Inferior parietal cortex (tissue), 1 donor: ENCODE measurements around the gene OVCH2.
"Not testable (repeated sequence)": the region's sequence is repeated elsewhere in the genome, so short reads cannot be mapped to it uniquely, and the experiment has no call there.

ENCODE experiments used
- DNase-seq: peaks from one replicate; pipeline ENCODE4 v3.0.0-alpha.2; 2016; ENCODE audit errors: extremely low spot score

OVCH2 gene, protein sequence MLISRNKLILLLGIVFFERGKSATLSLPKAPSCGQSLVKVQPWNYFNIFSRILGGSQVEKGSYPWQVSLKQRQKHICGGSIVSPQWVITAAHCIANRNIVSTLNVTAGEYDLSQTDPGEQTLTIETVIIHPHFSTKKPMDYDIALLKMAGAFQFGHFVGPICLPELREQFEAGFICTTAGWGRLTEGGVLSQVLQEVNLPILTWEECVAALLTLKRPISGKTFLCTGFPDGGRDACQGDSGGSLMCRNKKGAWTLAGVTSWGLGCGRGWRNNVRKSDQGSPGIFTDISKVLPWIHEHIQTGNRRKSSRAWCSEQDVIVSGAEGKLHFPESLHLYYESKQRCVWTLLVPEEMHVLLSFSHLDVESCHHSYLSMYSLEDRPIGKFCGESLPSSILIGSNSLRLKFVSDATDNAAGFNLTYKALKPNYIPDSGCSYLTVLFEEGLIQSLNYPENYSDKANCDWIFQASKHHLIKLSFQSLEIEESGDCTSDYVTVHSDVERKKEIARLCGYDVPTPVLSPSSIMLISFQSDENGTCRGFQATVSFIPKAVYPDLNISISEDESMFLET

DNA sequence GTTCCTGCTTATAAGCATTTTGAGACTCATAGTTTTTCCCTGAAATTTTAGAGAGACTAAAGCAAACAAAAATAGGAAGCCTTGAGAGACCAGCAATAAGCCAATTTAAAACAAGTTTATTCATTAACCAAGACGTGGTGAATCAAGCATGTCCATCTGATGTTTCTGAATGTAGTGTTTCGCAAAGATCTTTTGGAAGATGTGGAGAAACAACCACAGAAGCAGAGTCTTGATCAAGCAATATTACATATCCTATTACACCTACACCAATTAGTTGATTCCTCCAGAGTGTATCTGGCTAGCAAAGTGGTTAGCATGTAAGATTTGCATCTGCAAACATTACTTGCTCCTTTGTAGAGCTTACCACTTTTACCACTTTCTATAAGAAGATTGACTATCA, at the start of gene OVCH2:
Gene OVCH2 (minus strand): TSS at position 101 of the 400 bp plus-strand sequence. CDS start 83 bp downstream, at position 18.
- no peak for DNase-seq

DNA sequence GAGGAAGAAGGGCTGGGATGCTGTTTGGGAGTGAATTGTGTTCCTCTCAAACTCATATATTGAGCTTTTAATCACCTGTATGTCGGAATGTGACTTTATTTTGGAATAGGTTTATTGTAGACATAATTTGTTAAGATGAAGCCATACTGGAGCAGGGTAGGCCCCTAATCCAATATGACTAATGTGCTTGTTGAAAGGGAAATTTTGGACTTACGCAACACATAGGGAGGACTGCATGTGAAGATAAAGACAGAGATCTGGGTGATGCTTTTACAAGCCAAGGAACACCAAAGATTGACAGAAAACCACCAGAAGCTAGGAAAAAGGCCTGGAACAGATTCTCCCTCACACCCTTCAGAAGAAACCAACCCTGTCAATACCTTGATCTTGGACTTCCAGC, 43.2 kb upstream of the OVCH2 start:
- DNase-seq, result no peak

DNA sequence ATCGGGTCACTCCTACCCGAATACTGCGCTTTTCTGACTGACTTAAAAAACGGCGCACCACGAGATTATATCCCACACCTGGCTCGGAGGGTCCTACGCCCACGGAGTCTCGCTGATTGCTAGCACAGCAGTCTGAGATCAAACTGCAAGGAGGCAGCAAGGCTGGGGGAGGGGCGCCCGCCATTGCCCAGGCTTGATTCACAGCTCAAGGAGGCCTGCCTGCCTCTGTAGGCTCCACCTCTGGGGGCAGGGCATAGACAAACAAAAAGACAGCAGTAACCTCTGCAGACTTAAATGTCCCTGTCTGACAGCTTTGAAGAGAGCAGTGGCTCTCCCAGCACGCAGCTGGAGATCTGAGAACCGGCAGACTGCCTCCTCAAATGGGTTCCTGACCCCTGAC, 28.5 kb upstream of the OVCH2 start:
- DNase-seq, result not testable (repeated sequence)

DNA sequence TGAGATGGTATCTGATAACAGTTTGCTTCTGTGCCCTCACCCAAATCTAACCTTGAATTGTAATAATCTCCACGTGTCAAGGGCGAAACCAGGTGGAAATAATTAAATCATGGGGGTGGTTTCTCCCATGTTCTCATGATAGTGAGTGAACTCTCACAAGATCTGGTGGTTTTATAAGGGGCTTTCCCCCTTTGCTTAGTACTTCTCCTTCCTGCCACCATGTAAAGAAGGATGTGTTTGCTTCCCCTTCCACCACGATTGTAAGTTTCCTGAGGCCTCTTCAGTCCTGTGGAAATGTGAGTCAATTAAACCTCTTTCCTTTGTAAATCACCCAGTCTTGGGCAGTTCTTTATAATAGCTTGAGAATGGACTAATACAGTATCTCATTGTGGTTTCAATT, 8.5 kb upstream of the OVCH2 start:
- DNase-seq, result no peak

DNA sequence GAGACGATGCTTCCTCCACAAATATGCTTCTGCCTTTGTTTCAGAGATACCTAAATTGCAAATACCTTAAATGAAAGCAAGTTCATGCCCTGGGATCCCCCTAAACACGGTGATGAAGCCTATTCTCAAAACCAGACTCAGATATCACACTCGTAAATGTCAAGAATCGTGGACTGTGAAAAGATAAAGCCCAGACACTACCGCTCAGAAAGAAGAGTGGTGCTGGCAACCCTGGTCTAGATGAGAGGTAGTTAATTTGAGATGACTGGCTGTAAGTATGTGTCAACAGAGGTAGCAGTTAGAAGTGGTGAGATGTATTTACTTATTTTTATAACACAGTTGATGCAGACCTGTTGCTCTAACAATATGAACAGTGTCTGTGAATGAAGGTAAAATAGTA, 2.5 kb downstream of the OVCH2 start:
- no peak for DNase-seq

DNA sequence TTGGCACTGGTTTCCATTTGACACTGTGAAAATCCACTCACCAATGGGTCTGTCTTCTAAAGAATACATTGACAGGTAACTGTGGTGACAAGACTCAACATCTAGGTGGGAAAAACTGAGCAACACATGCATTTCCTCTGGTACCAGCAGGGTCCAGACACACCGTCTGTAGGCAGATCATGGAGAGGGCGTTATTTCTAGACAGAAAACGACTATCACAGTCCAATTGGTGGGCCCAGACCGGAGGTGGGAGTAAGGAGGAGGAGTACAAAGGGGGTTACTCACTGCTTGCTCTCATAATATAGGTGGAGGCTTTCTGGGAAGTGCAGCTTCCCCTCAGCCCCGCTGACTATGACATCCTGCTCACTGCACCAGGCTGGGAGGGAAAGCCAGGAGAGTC, 9.9 kb downstream of the OVCH2 start:
- no peak for DNase-seq

DNA sequence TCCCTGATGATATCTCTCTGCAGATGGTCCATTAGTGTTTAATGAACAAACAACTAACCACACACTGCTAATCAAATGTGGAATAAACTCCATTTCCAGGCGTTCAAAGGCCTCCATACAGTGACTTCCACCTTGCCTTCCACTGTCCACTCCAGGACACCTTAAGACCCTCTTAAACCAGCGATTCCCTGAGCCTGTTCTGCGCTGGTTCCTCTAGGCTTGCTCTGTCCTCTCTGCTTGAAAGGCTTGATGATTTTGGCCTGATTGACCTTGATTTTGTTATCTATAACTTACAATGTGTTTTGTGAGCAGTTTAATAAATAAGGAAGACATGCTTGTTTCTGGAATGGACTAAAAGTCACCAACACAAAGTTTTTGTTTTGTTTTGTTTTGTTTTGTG, 12.0 kb downstream of the OVCH2 start:
- no peak for DNase-seq

DNA sequence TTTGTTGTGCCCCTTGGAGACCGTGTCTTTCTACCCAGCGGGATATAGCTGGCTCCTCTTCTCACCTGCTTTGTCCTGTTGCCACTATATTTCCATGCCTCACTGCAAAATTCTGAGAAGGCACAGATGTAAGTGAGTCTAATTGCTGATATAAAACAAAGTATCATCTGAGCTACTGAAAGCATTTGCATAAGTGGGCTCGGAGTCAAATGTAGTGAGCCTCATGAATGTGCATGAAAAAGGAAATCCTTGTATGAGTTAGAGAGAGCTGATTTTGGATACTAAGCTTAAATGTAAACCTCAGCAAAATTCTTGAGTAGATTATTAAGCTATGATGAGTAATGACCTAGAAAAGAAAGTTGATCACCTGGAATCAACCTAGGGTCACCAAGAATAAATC, 13.9 kb downstream of the OVCH2 start:
- DNase-seq, result no peak

DNA sequence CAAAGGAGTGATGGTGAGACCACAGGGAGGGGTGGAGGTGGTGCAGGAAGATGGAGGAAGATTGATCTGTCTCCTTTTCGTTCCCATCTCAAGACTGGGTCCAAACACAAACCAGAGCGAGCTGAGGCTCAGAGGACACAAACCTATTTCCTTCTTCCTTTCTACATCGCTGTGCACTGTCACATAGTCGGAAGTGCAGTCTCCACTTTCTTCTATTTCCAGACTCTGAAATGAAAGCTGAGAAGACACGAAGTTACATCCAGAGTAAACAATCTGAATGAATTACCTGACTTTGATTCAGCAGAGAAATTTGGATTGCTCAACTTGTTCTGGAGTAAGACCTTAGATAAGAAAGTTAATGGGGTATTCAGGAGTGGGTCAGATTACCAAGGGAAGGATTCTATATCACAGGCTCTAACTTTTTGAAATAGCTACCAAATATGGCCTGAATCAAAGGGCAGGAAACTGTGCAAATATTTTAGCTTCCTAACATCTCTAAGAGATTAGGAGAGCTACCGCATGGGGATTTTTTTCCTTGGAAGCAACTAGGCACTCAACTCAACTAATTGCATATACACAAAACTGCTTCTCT, 14.4 kb downstream of the OVCH2 start:
- no peak for DNase-seq

DNA sequence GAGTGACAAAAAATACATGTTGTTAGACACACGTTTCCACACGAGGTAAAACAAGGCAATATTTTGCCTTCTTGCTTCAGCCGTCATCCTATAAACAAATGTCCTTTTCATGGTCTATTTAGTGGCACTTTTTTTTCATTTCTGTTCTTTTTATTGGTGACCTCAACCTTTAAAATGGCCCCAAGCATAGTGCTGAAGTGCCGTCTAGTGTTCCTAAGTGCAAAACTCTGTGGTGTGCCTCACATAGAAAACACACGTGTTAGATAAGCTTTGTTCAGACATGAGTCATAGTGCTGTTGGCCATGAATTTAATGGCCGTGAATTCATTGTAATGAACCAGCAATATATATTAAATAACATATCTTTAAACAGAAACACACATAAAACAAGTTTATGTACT, 15.6 kb downstream of the OVCH2 start:
- no peak for DNase-seq

DNA sequence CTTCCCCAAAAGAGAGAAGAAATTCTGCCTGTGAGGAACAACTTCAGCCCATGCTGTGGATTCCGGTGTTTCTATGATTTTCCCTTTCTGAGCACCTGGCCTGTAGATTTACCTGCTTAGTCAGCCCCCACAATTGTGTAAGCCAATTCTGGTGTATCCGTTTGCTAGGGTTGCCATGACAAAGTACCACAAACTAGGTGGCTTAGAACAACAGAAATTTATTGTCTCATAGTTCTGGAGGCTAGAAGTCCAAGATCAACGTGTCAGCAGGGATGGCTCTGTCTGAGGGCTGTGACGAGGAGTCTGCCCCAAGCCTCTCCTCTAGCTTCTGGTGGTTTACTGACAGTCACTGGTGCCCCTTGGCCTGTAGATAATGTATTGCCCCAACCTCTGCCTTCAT, 17.0 kb downstream of the OVCH2 start:
- no peak for DNase-seq

DNA sequence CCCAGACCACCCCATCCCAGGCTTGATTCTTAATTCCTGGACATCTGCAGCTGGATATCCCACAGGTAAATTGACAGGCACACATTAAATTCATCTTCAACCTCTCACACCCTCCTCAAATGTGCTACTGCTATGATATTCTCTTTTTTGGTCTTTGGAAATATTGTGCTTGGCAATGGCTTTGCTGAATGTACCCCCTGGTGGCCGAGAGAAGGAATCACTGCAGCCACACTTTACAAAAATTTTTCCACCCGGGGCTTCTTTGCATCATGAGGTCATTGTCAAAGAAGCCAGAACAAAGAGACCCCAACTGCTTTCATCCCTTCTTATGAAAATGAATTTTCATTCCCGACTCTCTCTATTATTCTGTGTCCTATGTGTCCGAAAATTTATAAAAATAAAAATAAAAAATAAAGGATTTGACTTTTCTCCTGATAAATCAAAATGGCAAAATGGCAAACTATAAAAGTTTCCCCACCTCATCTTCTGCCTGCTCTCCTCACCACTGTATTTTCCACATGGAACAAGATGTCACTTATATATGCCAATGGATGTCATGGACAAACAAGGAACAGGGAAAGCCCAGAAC, 17.9 kb downstream of the OVCH2 start:
- DNase-seq, result peak; percentile 61

DNA sequence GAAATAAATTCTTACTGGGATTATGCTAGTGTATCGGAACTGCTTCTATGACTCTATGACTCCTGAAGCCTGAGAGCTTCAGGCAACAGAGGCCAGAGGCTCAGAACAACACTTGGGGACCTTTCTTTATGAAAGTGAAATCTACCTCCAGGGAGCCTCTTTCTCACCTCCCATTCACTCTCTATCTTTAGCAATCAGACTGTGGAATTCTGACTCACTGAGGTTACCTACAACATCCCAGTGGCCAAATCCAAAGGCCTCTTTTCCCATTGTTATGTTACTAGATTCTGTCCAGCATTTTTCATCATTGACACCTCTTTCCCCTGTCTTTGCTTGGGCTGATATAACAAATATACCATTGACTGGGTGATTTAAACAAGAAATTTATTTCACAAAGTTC, 18.9 kb downstream of the OVCH2 start:
- DNase-seq, result no peak

DNA sequence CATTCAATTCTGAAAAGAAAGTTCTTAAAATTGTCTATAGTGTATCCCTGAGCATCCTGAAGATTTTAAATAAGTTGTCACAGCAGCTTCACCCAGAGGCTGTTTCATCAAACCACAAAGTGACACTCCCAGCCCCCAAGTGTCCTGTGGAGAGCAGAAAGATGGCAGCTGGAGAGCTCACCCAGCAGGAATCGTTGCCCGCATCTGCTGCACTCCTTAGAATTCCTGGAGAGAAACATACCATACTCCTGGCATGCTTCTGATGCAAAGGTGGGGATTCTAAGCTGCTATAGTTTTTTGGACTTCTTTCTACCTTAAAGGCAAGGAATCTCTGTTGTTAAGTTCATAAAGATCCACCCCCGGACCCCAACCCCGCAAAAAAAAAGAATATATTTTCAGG, 19.5 kb downstream of the OVCH2 start:
- no peak for DNase-seq

DNA sequence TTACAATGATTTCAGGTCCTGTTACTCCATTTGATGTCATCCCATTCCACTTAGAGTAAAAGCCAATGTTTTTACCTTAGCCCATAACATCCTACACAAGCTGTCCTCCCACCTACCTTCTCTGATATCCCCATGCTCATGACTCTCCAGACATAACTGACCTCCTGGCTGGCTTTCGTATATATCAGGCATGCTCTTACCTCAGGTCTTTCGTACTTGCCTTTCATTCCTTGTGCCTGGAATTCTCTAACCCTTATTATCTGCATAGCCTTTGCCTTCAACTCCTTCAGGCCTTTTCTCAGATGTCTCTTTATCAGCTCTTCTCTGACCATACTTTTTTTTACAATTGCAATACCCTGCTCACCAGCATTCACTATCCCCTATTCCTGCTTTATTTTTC, 22.7 kb downstream of the OVCH2 start:
- DNase-seq, result no peak

DNA sequence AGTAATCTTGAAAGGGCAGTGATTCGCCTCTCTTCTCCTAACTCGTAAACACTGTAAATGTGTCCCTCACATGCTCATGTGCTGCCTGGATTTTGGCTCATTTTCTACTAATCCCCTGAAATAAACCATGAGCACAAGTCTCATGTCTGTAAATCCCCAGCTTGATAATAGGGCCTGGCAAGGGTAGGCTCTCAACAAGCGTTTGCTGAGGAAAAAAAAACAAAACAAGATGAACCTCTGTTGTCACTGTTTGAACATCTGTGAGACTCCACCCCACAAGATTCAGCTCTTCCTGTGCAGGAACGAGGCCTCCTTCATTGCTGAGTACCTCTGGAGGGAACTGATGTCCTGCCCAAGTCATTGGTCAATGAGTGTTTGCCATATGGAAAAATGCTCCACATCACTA, 28.5 kb downstream of the OVCH2 start:
- no peak for DNase-seq

DNA sequence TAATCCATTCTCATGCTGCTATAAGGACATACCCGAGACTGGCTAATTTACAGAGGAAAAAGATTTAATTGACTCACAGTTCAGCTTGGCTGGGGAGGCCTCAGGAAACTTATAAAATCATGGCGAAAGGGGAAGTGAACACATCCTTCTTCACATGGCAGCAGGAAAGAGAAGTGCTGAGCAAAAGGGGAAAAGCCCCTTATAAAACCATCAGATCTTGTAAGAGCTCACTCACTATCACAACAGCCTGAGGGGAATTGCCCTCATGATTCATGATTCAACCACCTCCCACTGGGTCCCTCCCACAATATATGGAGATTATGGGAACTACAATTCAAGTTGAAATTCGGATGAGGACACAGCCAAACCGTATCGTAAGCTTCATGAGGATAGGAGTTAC, 29.2 kb downstream of the OVCH2 start:
- no peak for DNase-seq

DNA sequence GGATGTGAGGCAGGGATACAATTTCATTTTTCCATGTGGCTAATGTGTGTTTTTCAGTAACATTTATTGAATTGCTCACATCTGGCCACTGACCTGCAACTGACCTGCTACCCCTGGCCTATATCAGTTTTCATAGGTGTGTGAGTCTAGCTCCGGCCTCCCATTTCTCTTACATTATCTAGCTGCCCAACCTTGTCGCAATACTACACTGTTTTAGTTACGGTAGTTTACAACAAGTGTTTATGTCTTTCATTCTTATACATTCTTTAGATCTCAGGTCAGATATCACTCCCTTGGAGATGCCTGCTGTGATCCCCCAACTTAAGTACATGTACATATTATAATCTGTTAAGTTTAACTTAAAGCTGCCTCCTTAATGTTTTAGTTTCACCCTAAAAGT, 30.6 kb downstream of the OVCH2 start:
- no peak for DNase-seq

DNA sequence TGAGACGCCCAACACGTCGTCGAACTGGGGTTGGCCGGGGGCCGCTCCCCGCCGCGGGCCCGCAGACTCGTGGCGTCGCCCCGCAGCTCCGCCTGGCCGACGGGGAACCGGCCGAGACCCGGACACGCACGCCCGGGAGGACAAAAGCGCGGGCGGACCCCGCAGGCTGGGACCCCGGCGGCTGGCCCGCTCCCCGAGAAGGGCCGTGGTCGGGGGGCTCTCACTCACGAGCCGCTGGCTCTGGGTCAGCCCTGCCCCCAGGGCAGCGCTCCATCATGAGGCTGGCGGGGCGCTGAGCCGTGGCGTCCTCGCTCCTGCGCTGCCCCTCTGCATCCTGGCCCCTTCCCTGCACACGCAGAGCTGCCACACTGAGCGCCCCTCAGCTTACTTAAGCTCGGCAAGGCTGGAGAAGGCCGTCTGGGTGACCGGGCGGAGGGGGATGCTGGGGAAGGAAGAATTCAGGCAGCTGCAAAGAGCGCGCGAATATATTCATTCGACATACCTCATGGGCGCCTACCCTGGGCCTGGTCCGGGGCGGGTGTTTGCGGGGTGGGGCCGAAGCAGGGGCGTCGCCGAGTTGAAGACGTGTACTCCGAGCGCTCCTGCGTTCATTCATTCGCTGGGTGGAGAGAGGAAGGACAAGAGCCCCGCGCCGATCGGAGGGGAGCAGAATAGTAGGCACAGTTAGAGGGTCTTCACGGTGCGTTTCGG, 32.4 kb downstream of the OVCH2 start:
- no peak for DNase-seq

DNA sequence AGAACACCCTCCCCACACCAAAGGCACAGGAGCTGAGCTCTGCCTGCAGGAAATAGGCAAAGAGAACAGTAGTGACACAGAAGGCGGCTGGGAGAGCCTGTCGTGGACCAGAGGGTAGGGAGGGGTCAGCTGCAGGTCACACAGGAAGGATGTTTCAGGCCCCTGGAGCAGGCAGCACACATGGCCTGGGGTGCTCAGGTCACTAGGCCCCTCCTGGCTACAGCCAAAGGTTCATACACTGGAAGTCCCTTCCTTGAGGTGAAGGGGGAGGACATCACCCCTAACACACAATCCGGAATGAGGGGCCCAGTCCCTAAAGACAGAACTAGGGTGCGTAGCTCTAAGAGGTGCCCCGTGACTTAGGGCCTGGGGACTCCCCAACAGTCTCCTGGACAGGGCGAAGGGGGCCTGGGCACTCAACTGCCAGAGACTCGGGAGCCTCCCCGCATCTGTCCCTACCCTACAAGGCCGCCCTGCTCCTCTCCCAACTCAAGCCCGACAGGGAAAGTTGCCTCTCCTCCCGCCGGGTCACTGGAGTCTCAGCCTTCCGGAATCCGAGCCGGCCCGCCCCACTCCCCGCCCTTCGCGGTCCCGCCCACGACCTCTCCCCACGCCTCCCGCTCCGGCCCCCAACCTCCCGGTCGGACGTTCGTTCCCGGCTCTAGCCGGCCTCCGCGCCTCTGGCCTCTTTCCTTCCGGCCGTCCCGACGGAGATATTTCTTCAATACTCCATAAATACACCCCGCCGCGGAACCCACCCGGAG, 33.1 kb downstream of the OVCH2 start, which contains the start of gene CYB5R2:
Gene CYB5R2 (minus strand): TSS at position 541 of the 764 bp plus-strand sequence. CDS start 675 bp downstream, outside the sequence.
- no peak for DNase-seq

DNA sequence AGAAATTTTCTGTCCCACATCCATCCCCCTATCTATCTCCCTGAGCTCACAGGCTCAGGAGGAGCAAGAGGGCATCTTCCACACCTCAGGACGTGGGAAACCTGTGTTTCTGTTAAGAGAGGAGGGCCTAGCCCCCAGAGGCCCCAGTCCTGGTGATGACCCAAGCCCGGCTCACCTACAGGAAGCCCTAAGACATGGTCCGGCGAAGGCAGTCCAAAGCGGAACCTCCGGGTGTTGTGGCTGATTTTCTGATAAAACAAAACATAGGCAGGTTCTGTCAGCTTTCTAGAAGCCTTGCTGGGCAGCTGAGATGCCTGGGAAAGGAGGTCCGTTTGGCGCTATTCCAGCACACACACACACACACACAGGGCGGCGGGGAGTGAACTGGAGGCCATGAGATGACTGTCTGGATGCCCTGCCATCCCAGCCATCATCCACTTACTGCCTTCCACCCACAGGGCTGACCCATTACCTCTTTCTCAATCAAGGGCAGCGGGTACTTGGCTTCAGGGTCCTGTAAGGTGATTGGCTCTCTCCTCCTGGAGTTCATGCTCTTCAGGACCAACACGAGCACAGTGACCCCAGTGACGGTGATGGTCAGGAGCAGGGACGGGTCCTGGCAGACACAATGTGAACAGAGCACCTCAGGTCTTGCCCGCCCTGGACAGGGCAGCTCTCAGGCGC, 33.9 kb downstream of the OVCH2 start:
- no peak for DNase-seq
